HG03460 (cell line): ENCODE data around the gene CYP2J2.
"Not testable (repeated sequence)": the region's sequence is repeated elsewhere in the genome, so short reads cannot be mapped to it uniquely, and the experiment has no call there.

Experiments used
- ATAC-seq: cut with Tn5 transposase; IDR thresholded peaks from one replicate; pipeline ENCODE4 v1.9.1; 2021; ENCODE audit not compliant: unreplicated experiment

Gene CYP2J2, protein sequence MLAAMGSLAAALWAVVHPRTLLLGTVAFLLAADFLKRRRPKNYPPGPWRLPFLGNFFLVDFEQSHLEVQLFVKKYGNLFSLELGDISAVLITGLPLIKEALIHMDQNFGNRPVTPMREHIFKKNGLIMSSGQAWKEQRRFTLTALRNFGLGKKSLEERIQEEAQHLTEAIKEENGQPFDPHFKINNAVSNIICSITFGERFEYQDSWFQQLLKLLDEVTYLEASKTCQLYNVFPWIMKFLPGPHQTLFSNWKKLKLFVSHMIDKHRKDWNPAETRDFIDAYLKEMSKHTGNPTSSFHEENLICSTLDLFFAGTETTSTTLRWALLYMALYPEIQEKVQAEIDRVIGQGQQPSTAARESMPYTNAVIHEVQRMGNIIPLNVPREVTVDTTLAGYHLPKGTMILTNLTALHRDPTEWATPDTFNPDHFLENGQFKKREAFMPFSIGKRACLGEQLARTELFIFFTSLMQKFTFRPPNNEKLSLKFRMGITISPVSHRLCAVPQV

DNA sequence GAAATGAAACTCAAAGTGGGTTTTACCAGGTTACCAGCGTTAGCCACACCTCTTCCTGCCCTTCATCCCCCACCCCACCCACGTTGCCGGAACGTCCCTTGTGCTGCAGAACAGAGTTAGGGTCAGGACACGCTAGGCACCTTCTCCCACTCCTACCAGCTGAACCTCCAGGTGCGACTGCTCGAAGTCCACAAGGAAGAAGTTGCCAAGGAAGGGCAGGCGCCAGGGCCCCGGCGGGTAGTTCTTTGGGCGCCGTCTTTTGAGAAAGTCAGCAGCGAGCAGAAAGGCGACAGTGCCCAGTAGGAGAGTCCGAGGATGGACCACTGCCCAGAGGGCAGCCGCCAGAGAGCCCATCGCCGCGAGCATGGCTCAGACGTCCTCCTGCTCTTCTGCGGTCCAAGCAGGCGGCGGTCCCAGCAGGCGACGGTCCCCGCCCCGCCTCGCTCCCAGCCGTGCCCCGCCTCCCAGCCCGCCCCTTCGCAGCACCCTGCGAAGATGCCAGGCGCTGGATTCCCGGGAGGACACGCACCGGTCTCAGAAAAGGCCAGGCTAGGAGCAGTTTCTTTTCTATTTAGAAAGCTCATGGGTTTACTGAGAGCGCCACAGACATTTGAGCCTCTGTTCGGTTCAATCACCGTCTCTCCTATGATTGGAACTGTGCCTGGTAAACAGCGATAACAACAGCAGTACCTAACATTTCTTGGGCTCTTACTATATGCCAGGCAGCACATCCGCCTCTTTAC is at the start of gene CYP2J2:
Gene CYP2J2, minus strand, starts transcription at position 393 of the 743 bp plus-strand sequence. Its CDS starts 27 bp downstream, at position 366.
- peak; percentile 82 for ATAC-seq

DNA sequence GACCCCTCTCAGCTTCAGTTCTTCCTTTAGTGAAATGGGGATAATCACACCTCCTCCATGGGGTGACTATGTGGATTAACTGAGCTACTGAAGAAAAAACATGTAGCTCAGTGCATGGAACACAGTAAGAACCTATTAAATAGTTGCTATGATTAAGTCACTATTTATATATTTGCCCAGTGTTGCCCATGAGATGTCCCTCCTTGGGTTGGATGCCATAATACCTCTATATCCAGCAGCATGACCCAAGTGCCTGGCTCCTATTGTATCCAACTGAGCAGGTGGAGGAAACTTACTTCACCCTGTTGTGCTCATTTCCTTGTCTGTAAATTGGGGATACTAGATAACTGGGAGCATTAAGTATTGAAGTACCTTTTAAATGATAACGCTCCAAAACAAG is 47.1 kb upstream of the CYP2J2 start:
- no peak for ATAC-seq

DNA sequence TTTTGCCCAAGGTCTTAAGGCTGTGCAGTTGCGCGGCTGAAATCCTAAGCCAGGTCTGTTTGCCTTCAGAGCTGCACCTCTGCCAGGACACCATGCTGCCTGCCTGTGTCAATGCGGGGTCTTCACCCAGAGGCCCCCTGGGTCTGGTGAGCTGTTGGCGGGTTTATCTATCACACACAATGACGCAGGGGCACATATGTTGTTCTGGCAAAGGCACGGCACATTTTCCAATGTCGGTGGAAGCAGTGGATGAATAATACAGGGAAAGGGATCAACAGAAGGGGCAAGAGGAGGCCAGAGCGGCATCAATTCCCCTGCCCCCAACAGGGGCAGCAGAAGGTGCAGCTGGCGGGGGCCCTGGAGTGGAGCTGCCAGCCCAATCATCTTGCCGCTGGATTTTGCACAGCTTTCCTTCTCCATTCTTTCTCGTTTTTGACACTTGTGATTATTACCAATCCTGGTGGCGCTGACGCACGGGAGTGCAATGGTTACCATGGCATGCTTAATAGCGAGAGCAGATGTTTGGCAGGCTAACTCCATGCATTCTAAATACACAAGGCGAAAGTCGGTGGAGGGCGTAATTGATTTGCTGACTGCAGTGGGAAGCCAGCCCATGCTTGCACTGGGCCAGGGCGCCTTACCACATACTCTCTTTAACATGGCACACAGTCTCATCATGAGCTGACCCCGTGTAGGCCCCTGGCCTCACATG is 45.8 kb upstream of the CYP2J2 start:
- ATAC-seq: no peak

DNA sequence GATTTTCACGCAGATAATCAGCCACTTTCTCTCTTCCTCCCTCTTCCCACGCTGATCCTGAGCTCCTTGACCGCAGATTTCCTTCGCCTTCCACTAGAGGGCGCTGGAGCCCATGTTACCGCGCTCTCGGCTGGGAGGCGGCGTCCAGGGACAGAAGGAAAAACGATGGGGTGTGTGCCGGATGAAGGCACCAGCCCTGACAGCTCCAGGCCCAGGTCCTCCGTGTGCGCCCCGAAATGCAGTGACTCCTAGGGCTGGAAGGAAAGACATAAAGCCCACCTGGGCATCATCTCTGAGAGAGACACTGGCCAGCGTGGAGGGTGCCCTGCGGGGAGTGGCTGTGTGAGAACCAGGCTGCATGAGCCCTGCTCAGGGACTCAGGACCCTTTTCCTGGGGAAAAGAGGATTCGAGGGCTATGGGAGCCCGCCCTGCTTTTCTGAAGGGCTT is 44.9 kb upstream of the CYP2J2 start:
- peak; percentile 81 for ATAC-seq

DNA sequence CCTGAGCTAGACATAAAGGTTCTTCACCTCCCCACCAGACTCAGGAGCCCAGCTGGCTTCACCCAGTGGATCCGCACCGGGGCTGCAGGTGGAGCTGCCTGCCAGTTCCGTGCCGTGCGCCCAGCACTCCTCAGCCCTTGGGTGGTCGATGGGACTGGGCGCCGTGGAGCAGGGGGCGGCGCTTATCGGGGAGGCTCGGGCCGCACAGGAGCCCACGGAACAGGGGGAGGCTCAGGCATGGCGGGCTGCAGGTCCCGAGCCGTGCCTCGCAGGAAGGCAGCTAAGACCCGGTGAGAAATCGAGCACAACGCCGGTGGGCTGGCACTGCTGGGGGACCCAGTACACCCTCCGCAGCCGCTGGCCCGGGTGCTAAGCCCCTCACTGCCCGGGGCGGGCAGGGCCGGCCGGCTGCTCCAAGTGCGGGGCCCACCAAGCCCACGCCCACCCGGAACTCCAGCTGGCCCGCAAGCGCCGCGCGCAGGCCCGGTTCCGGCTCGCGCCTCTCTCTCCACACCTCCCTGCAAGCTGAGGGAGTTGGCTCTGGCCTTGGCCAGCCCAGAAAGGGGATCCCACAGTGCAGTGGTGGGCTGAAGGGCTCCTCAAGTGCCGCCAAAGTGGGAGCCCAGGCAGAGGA is 43.1 kb upstream of the CYP2J2 start:
- ATAC-seq: not testable (repeated sequence)

DNA sequence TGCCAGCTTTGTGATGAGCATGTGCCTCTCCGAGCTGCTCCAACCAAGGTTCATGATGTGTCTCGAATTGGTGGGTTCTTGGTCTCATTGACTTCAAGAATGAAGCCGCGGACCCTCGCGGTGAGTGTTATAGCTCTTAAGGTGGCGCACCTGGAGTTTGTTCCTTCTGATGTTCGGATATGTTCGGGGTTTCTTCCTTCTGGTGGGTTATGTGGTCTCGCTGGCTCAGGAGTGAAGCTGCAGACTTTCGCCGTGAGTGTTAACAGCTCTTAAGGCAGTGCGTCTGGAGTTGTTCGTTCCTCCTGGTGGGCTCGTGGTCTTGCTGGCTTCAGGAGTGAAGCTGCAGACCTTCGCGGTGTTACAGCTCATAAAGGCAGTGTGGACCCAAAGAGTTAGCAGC is 42.2 kb upstream of the CYP2J2 start:
- not testable (repeated sequence) for ATAC-seq

DNA sequence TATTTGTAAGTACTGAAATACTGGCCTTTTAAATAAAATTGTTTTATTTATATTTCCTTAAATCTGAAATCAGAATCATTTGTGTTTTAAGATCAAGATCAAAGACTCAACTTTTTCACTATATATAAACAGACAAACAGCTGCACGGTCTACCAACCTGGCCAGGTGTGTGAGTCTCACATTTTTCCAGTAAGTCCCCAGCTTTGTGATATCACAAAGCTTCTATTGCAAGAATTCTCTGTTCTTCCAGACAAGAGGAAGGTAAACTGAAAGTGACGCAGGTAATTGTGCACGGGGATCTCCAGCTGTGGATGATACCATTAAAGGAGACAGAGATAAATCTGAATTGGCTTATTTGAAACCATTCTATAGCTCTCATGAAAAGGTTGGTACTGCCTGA is 41.2 kb upstream of the CYP2J2 start:
- ATAC-seq: no peak

DNA sequence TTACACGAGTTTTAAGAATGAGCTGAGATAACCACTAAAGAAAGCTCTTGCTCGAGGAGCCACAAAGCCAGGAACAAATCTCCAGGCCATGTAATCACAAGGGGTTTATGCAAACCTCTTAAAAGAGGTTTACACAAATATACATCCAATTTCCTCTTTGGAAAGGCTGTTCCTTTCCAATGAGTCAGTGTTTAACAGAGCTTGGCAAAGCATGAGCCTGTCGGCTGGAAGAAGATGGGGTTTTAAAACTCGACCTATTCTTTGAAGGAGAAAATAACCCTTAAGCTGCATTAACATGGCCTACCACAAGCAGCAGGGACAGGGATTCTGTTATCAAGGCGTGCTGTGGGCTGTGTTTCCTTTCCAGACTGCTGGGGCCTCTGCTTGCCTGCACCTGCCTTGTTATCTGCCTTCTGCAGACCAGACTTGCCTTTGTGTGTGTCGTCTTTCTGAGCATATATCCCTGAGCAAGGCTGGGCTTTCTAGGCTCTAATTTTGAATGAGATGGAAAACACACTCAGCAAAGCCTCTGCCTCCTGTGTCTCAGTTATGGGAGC is 40.6 kb upstream of the CYP2J2 start:
- no peak for ATAC-seq

DNA sequence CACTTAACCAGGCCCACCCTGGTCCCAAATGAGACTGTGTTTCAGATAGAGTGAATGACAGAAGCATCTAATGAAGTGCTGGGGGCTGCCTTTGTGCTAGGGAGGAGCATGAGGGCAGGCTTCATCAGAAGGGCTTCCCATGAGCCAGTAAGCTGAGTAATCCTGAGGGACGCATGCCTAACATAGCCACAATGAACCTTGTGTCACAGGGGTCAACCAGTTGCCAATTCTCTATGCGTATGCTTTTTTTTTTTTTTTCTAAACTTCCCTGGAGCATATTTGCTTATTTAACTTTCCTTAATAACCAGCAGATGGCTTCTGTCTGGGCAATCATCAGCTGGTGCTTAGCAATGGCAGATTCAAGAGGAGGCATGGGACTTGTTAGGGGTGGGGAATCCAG is 25.5 kb upstream of the CYP2J2 start:
- no peak for ATAC-seq

DNA sequence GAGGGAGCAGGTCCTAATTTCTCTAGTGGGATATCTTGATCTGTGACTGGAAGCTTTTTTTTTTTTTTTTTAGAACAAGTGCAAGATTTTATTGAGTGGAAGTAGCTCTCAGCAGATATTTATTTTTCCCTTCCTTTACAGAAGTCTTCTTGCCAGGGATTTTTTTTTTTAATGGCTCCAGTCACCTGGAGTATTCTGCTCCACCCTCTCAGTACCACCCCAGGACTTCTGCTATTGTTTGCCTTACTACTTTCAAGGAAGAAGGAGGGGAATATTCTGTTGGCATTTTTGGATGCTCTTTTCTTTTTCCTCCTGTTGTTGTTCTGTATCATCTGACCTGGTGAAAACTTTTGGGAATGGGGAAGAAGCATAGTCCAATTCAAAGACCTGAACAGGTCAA is 23.1 kb upstream of the CYP2J2 start:
- no peak for ATAC-seq

DNA sequence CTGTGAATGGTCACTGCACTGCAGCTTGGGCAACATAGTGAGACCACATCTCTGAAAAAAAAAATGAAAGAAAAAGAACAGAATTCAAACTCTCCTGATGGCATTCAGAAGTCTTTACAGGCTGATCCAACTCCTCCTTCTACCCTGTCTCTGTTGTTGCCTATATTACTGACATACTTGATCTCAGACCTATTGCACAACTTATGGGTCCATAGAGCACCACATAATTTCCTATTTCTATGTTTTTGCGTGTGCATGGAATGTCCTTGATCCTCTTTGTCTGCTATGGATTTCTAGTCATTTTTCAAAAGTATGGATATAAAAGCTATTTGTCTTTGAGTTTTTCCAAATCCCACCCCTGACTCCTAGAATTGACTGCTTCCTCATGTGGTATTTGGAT is 22.4 kb upstream of the CYP2J2 start:
- no peak for ATAC-seq

DNA sequence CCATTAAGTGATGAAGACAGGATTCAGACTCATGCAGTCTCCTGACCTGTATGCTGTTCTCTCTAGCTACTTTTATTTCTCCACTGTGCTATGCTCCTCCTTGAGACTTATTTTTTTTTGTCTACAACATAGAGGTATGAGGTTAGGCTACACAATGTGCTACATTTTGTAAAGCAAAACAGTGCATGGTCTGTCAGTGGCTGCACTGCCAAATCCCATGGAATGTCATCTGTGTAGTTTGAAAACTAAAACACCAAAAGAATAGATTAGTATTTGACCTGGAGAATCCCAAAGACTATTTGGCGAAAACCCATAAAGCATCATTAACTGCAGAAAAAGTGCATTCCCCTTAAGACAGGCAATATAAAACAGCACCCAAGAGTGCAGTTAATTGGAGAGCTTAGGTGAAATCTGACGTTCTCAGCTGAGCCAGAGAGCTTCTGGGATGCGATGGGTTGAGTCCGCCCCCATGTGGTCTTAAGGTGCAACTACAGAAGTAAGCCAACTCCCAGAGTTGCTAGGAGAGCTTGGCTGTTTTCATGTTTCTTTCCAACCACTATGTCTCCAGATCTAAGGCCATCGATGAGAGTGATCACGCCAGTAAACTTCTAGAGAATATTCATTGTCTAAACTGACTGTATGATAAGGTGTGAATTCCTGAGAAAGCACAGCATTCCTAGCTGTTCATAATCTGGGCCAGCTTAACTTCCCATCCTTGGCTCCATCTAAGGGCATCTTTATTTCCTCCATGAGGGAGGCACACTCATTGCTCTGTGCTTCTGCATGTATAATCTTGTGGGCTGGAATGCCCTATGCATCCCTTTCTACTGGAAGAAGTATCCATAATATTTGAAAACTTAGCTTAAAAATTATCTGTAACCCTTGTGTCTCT is 20.7 kb upstream of the CYP2J2 start:
- ATAC-seq: peak; percentile 94

DNA sequence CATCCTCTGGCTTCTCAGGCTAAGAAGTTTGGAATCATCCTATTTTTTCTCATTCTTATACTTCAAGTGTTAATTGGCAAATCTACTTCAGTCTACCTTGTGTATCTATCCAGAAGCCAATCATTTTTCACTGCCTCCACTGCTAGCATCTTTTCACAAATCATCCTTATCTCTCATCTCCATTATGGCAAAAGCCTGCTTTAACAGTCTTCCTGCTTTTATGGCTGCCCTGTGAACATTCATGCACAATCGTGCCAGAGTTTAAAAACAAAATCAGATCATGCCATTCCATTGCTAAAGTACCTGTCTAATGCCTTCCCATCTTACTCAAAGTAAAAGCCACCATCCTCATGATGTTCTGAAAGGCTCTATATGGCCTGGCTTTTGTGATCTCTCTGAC is 19.2 kb upstream of the CYP2J2 start:
- no peak for ATAC-seq

DNA sequence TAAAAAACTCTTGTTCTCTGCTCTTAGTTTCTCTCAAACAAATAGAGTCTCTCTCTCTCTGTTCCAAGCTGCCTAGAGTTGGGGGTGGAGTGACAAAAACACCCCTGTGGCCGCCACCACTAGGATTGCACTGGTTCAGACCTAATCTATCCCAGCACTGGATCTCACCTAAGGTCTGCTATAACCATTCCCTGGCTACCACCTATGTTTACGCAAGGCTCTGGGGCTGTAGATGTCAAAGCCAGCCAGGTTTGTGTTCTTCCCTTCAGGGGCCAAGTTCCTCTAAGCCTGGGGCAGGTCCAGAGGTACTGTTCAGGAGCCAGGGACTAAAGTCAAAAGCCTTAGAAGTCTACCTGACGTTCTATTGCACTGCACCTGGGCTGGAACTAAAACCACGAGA is 12.8 kb upstream of the CYP2J2 start:
- no peak for ATAC-seq

DNA sequence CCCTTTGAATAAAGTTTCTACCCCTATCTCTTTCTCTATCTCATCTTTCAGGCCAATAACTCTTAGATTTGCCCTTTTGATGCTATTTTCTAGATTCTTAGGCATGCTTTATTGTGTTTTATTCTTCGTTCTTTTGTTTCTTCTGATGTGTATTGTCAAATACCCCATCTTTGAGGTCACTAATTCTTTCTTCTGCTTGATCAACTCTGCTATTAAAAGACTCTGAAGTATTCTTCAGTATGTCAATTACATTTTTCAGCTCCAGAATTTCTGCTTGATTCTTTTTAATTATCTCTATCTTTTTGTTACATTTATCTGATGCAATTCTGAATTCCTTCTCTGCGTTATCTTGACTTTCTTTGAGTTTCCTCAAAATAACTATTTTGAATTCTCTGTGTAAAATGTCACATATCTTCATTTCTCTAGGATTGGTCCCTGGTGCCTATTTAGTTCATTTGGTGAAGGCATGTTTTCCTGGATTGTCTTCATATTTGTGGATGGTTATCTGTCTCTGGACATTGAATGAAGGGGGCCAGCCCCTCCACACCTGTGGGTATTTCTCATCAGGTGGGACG is 11.2 kb upstream of the CYP2J2 start:
- no peak for ATAC-seq

DNA sequence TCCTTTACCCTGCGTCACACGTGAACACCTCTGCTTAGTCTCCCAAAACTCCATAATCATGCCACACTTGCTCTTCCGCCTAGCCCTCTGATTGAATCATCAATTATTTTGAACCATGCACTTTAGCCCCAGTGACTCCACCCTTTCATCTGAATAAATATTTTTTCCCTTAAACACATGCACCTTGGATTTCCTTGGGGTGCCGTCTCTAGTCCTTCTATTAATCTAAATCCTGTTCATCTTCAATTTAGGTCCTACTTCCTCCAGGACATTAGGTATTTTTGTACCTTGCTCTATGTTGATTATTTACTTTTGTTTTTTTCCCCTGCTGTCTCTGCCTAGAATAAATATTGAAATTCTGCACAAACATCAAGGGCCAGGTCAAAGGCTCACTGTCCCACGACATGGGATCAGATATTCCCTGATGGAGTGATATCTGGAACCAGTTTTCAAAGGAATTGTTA is 9.8 kb upstream of the CYP2J2 start:
- no peak for ATAC-seq

DNA sequence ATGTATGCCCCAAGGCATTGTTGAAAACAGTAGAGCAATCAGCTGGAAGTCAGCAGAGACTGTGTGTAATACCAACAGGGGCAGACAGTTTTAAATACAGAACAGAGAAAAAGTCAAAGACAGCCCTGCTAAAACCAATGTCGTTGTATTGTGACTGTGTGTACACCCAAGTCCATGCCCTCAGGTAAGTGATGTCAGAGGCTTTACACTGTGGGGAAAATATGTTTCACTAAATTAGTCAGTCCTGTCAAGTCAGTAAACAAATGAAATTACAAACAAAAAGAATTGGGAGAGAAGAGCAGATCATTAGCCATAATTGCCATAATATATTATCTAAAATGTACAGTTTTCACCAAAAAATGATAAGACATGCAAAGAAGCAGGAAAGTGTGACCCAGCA is 2.4 kb upstream of the CYP2J2 start:
- ATAC-seq: no peak

DNA sequence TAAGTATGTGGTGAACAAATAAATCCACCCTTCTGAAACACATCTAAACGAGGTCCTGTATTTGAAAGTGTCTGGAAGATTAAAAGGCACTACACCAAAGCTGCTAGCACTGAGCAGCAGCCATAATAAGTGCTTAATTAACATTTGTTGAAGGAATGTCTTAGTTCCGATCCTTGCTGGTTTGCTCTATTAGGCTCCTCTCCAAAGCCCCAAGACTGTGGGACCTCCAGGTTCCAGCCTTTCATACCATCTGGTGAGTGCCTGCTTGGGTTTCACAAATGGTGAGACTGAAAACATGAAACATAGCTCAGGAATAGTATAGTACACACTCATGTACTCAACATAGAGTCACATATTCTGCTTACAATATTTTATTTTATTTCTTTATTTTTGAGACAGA is 640 bp upstream of the CYP2J2 start:
- no peak for ATAC-seq

DNA sequence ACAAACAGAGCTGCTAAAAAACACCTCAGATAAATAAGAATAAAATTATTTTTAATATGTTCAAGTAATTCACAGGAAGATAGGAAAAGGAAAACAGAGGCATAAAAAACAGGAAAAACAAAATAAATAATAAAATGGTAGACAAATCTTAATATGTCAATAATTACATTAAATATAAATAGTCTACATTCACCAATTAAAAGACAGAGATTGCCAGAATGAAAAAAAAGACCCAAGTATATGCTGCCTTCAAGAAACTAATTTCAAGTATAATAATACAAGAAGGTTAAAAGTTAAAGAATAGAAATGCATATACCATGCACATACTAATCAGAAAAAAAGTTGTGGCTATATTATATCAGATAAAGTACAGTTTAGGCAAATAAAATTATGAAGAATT is 1.9 kb downstream of the CYP2J2 start:
- no peak for ATAC-seq
